Erythroblast (primary cell): ENCODE results near the gene RBM38.

Experiments used
- GATA1 ChIP-seq: IDR thresholded peaks from 2 replicates; pipeline ENCODE4 v1.6.1; 2011; ENCODE audit warnings: low read depth, mild to moderate bottlenecking, control low read depth, low read length, moderate library complexity
- POLR2A ChIP-seq: IDR thresholded peaks from 2 replicates; pipeline ENCODE4 v1.6.1; 2011; ENCODE audit warnings: mild to moderate bottlenecking, low read length

DNA sequence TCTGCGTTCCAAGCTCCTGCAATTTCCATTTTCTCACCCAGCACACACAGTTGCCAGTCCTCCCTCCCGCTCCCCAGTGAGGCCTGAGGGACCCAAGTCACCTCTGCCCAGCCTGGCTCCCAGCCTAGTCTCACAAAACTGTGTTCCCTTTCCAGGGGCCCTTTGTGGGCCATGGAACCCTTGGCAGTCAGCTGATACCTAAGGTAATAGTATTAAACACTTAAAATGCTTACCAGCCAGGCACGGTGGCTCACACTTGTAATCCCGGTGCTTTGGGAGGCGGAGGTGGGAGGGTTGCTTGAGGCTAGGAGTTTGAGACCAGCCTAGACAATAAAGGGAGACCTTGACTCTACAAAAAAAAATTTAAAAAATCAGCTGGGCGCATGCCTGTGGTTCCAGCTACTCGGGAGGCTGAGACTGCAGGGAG is 3.2 kb upstream of the RBM38 start:
- no peak for TF ChIP-seq POLR2A
- no peak for TF ChIP-seq GATA1
